Stimulated activated CD4-positive, alpha-beta T cell treated with anti-CD3 and anti-CD28 coated beads, TNF-alpha, amount 100 ng/mL, for 48 hours (primary cell): ENCODE results near the gene HNRNPH3.
"Not testable (repeated sequence)": the region's sequence is repeated elsewhere in the genome, so short reads cannot be mapped to it uniquely, and the experiment has no call there.

ENCODE experiments used
- DNase-seq, 3 donors: peaks; one replicate each; pipeline ENCODE4 v3.0.0-alpha.2; 2020; ENCODE audit warnings: low read depth in 3 of 3

The HNRNPH3 gene, protein sequence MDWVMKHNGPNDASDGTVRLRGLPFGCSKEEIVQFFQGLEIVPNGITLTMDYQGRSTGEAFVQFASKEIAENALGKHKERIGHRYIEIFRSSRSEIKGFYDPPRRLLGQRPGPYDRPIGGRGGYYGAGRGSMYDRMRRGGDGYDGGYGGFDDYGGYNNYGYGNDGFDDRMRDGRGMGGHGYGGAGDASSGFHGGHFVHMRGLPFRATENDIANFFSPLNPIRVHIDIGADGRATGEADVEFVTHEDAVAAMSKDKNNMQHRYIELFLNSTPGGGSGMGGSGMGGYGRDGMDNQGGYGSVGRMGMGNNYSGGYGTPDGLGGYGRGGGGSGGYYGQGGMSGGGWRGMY

DNA sequence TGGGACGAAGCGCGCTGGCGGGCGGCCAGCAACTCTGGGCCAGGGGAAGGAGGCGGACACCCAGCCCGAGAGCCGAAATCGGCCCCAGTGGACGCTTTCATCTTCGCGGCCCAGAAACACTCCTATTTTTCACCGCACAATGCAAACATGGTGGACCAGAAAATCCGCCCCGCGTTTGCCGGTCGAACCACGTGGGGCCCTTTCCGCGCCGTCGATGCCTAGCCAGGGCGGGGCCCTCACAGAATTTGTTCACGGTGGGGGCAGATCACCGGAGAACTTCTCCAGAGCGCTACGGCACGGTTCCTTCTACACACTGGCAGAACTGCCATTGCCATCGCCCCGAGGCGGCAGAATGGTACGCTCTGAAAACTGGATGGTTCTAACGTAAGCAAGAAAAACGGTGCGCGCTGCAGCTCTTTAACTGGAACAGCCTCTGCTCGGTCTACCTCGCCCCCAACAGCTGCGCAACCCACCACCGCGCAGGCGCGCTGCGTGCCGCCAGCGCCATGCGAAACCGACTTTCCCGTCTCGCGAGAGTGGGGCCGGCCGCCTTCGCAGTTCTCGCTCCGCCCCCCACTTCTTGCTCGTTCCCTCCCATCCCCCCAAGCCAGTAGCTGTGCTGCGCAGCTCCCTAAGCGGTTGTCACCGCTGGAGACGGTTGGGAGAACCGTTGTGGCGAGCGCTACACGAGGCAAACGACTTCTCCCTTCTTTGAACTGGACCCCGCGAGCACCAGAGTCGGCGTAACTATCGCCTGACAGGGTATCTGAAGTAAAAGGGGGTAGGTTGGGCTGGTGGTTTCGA lies at the start of gene HNRNPH3:
Gene HNRNPH3, plus strand, starts transcription at position 610 of the 804 bp plus-strand sequence. CDS start 5,158 bp downstream, outside the sequence.
- DNase-seq, result peak; percentile 97 to 99 (median 98)

- DNase-seq, result no peak
Measured at GRCh38 chr10:68284062-68285001, 47.5 kb upstream of the HNRNPH3 start.

- no peak for DNase-seq
Measured at GRCh38 chr10:68288717-68289116, 43.1 kb upstream of the HNRNPH3 start.

DNA sequence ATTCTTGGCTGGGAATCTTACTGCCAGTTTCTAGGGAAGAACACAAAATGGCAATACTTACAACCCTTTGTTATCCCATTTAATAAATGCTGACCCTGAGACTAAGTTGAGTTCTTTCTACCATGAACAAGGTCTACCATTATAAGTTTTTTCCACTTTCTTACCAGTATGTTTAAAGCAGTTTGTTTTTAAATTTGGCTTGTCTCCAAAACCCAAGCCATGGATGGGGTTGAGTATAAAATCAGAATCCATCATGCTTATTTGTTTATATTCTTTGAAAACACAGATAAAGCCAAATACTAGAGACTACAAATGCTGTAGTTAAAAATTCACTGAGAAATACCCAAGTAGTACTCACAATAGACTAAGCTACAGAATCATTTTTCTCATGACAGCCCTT lies 41.1 kb upstream of the HNRNPH3 start:
- no peak for DNase-seq

DNA sequence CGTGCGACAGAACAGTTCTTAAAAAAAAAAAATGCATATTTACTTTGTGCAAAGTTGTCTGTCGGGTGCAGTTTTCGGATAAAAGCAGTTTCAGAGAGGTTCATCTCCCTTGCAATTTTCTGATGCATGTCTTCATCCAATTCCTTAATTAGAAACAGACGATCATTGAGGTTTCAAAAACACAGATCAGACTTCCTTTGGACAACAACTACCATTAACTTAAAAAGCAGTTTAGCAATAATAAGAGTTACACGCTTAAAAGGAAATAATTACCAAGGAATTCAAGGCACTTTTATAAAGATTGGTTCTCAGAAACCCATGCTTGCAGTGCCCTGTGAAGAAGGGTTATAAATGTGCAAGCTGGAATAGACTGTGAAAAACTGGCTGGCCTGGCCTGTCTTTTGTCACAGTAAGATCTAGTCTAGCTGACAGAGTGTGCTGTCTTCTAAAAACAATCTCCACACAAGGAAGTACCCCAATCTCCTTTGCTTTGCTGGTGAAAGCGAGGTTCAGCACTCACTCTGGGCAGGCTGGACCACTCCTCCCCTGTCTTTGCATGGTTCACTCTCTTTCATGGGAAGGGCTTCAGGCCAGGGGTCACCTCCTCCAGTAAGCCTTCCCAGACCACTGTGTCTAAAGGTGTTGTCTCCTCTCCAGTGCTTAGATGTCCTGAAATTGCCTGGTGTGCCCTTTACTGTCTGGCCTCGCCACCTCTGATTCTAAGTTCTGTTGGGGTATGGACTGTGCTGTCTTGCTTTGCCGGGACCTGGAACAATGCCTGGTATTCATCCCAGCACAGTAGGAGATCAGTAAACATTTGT lies 34.8 kb upstream of the HNRNPH3 start:
- no peak for DNase-seq

GRCh38 chr10:68301301-68301700 lies 30.6 kb upstream of the HNRNPH3 start:
- DNase-seq, result no peak

DNA sequence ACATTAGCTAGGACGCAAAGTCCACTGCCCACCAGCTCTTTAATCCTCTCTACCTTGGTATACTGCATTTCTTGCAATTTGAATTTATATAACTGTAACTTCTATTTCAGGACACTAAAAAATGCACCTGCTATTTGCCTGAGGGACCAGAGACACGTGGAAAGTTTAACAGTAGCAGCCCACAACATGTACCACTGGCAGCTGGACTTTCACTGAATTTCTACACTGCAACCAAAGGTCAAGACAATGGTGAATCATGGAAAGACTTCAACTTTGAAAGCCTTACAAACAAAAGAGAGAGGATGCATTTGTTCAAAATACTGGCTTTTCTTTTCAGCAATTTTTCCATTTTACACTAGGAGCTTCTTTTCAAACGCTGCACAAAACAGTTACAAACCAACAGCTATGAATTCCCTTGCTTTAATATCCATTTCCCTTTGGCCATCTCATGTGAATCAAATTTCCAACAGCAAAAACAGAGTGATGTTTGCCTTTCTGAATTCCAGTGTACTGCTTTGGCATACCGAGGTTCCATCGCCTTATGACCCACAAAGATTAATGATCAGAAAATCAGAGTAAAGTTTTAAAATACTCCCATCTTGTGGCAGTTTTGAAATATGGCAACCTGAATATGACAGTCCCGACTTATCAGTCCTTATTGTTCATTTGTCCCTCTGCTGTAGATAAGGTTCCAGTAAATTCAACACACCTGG lies 29.9 kb upstream of the HNRNPH3 start:
- no peak for DNase-seq

GRCh38 chr10:68302503-68302823 lies 29.4 kb upstream of the HNRNPH3 start:
- DNase-seq, result no peak

- DNase-seq, result no peak
Measured at GRCh38 chr10:68302871-68303270, 29.0 kb upstream of the HNRNPH3 start.

DNA sequence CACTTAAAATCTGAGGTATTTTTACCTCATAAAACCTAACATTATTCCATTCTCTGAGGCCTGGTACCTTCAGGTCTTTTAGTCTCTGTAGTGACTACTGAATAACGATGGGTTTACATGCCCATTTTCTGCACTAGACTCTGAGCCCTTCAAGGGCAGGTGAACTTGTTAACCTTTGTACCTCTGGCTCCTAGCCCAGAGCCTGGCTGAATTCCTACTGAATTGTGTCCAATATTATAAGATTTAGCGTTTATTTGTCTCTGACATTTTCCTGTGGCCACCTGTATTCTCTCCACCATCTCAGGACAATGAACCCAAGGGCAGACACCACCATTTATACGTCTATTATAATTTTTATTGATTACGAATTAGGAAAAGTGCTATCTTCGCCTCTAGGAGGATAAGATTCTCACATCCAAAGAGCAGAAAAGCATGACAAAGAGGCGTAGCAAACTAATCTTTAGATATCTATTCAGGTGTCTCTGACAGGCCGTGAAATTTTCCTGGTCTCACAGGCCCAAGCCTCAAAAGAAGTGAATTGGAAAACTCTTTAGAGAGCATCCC lies 27.9 kb upstream of the HNRNPH3 start:
- DNase-seq, result no peak

DNA sequence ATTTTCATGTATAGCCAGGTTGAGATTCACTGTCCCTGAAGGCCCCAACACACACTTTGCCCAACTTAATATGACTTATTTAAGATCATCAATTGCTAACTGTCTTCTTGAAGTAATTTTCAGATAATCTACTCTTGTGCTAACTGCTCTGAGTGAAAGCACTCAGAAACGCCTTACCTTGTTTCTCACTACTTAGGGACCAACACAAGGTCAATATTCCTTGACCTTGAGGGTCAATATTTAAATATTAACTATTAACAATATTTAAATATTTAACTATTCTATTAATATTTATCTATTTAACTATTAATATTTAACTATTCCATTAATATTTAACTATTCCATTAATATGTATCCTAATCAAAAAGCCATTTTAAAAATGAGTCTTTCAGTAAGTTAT lies 26.0 kb upstream of the HNRNPH3 start:
- DNase-seq, result no peak

DNA sequence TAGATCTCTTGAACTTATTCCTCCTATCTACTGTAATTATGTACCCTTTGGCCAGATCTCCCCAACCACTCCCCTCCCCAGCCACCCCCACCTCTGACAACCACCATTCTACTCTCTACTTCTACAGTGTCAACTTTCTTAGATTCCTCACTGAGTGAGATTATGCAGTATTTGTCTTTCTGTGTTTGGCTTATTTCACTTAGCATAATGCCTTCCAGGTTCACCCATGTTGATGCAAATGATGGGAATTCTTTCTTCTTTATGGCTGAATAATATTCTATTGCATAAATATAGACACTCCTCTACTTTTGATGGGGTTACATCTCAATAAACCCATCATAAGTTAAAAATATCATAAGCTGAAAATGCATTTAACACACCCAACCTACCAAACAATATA lies 21.3 kb upstream of the HNRNPH3 start:
- no peak for DNase-seq

DNA sequence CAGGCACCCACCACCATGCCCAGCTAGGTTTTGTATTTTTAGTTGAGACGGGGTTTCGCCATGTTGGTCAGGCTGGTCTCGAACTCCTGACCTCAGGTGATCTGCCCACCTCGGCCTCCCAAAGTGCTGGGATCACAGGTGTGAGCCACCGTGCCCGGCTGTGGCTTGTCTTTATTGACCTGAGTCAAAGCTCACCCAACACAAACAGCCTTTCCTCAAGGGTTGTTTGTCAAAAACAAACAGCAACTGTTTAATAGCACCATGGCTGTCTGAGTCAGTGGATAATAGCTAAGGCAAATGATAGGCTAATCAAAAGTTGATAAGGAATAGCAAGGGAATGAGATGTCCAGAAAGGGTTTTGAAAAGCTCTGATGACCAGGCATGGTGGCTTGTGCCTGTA lies 16.9 kb upstream of the HNRNPH3 start:
- DNase-seq, result not testable (repeated sequence)

GRCh38 chr10:68315582-68315981 lies 16.3 kb upstream of the HNRNPH3 start:
- DNase-seq, result no peak

GRCh38 chr10:68318331-68319059 lies 13.4 kb upstream of the HNRNPH3 start:
- no peak for DNase-seq

- DNase-seq, result not testable (repeated sequence)
Measured at GRCh38 chr10:68324396-68324795, 7.5 kb upstream of the HNRNPH3 start.

- no peak for DNase-seq
Measured at GRCh38 chr10:68327889-68328786, 3.7 kb upstream of the HNRNPH3 start.

DNA sequence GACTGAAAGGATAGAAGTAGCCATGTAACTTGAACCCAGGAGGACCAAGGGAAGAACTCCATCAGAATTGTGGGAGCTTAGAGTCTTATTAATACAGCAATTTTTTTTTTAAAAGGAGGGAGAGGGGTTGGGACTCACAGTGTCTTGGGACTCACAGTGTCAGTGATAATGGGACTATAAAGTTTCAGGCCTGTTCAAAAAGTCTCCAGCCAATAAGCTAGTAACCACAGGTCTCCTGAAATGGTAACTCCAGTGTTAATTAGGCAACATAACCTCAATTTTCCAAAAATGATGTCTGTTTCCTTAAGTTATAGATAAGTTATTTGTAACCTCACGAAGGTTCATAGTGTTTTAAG lies 2.4 kb upstream of the HNRNPH3 start:
- no peak for DNase-seq
